Tibial artery (tissue), 4 donors: Measurements from ENCODE around the gene NFATC3.

Experiments
- DNase-seq, 2 donors: peaks; one replicate each; pipeline ENCODE4 v3.0.0-alpha.2; 2019
- H3K27ac ChIP-seq, 2 donors: fragments of 200-600 bp; sonication (generic) in 1 of 2; 1 replicate in 1 of 2; 2 replicates in 1 of 2; pipeline ENCODE4 v1.5.1; 2018 to 2019; ENCODE audit warnings: mild to moderate bottlenecking in 1 of 2
- H3K27me3 ChIP-seq, 2 donors: fragments of 200-600 bp; sonication (generic) in 1 of 2; one replicate each; pipeline versions ENCODE4 v1.5.1 to v1.6.0; 2016 to 2019
- H3K36me3 ChIP-seq, 3 donors: fragments of 200-600 bp; sonication (generic) in 2 of 3; one replicate each; pipeline ENCODE4 v1.5.1; 2016 to 2019; ENCODE audit warnings: mild to moderate bottlenecking in 2 of 3
- H3K4me1 ChIP-seq, 4 donors: fragments of 200-600 bp; sonication (generic) in 2 of 4; 1 replicate in 3 of 4; 2 replicates in 1 of 4; pipeline ENCODE4 v1.5.1; 2016 to 2019
- H3K4me3 ChIP-seq, 2 donors: fragments of 200-600 bp; sonication (generic) in 1 of 2; 1 replicate in 1 of 2; 2 replicates in 1 of 2; pipeline ENCODE4 v1.5.1; 2018 to 2019; ENCODE audit warnings: mild to moderate bottlenecking in 2 of 2
- H3K9me3 ChIP-seq, 3 donors: fragments of 200-600 bp; sonication (generic) in 1 of 3; one replicate each; pipeline ENCODE4 v1.5.1; 2016 to 2019
- intact Hi-C: fragments of 100-400 bp; cut with DNase I; formaldehyde crosslinking; loops from one replicate; pipeline ENCODE4 v1.15.0; 2023; ENCODE audit warnings: low total_unique reads
- TF ChIP-seq, protein P1 (sequence below), 2 experiments: fragments of 200-600 bp in 1 of 2; fragments of 450-650 bp in 1 of 2; IDR thresholded peaks; one replicate each; pipeline ENCODE4 v1.5.1; 2017 to 2019; ENCODE audit warnings: antibody characterized with exemption in 2 of 2, mild to moderate bottlenecking in 1 of 2, moderate library complexity in 1 of 2

NFATC3 gene

DNA sequence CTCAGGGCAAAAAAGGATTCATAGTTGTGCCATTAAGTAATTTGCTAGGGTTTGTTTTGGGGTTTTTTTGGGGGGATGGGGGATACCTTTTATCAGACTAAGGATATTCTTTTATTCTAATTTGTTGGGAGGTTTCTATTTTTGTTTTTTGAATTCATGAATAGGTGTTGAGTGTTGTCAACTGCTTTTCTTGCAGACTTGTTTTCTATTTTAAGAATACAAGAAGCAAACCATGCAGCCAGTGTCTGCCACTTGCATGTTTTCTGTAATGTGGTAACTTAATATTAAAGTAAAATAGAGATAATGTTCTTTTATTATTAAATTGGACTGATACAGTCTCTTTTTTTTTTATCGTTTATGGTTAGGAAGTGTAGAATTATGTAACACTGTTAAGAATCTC, 49.5 kb downstream of the NFATC3 start:
- TF ChIP-seq, protein P1, sequence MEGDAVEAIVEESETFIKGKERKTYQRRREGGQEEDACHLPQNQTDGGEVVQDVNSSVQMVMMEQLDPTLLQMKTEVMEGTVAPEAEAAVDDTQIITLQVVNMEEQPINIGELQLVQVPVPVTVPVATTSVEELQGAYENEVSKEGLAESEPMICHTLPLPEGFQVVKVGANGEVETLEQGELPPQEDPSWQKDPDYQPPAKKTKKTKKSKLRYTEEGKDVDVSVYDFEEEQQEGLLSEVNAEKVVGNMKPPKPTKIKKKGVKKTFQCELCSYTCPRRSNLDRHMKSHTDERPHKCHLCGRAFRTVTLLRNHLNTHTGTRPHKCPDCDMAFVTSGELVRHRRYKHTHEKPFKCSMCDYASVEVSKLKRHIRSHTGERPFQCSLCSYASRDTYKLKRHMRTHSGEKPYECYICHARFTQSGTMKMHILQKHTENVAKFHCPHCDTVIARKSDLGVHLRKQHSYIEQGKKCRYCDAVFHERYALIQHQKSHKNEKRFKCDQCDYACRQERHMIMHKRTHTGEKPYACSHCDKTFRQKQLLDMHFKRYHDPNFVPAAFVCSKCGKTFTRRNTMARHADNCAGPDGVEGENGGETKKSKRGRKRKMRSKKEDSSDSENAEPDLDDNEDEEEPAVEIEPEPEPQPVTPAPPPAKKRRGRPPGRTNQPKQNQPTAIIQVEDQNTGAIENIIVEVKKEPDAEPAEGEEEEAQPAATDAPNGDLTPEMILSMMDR (IDR thresholded peaks at IDR 0.05): no peak
- Histone ChIP-seq H3K9me3 (no peaks in the 10 kb centered on the region), H3K27me3 (no peaks in the 10 kb centered on the region), H3K36me3 (peaks cover 0 to 8% (median 3%) of the 10 kb centered on the region in 3 donors), H3K27ac (no peak overlapping the region), H3K4me3 (no peak overlapping the region), H3K4me1 (peaks cover 0 to 13% (median 3%) of the 10 kb centered on the region in 4 donors)
- intact Hi-C loops: loop anchor here (5.0 kb wide), 1 partner anchor 803 kb away; no protein-coding TSS in a partner anchor
- no peak for DNase-seq

DNA sequence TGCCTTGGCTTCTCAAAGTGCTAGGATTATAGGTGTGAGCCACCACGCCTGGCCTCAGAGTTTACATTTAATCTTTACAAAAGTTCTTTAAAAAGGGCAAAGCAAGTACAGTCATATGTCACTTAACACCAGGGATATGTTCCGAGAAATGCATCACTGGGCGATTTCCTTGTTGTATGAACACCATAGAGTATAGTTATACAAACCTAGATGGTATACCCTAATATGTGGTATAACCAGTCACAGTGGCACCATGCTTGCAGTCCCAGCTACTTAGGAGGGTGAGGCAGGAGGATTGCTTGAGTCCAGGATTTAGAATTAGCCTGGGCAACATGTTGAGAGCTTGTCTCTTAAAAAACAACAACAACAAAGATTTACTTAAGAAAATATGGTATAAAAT, 51.3 kb downstream of the NFATC3 start:
- DNase-seq: no peak
- Histone ChIP-seq H3K27me3 (no peaks in the 10 kb centered on the region), H3K9me3 (no peaks in the 10 kb centered on the region), H3K36me3 (peaks cover 0 to 8% (median 3%) of the 10 kb centered on the region in 3 donors), H3K4me1 (peaks cover 0 to 13% (median 3%) of the 10 kb centered on the region in 4 donors), H3K27ac (no peak overlapping the region), H3K4me3 (no peak overlapping the region)
- intact Hi-C loops: no loop called here
- TF ChIP-seq, protein P1 (IDR thresholded peaks at IDR 0.05): no peak

DNA sequence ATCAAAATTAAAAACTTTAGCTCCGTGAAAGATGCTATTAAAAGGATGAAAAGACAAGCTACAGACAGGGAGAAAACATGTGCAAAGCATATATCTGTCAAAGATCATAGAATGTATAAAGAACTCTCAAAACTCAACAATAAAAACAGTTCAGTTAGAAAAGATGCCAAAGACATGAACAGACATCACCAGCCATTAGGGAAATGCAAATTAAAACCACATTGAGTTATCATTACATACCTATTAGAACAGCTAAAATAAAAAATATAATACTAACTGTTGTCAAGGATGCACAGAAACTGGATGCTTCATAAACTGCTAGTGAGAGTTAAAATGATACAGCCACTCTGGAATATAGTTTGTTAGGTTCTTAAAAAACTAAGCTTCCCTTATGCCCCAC, 58.8 kb downstream of the NFATC3 start:
- intact Hi-C loops: no loop called here
- no peak for DNase-seq

DNA sequence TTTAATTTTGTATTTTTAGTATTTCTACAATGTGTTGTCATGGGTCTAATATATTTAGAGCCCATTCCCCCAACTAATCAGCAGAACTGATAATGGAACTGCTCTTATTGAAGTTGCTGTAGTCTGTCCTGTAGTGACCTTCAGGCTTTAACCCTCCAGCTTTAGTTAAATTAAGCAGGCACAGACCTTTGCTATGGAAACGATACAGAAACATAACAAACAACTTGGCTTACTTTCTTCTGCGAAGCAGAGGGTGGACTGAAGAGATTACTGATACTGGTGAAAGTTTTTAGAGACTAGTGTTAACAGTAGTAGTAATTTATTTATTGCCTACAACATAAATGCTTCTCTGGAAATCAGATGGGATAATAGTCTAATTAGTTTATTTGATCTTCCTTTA, 61.4 kb downstream of the NFATC3 start:
- Histone ChIP-seq H3K36me3 (peaks cover 0 to 9% (median 7%) of the 10 kb centered on the region in 3 donors), H3K4me1 (peaks cover 0 to 14% (median 5%) of the 10 kb centered on the region in 4 donors), H3K4me3 (no peak overlapping the region), H3K27me3 (no peaks in the 10 kb centered on the region), H3K27ac (no peak overlapping the region), H3K9me3 (no peaks in the 10 kb centered on the region)
- TF ChIP-seq, protein P1 (IDR thresholded peaks at IDR 0.05): no peak
- intact Hi-C loops: no loop called here
- DNase-seq: no peak

More for the DNA sequence above, 58.8 kb downstream of the NFATC3 start:
- H3K27ac ChIP-seq: no peak overlapping the region
- no peak overlapping the region for H3K4me3 ChIP-seq
- TF ChIP-seq, protein P1 (IDR thresholded peaks at IDR 0.05): no peak
- H3K36me3 ChIP-seq: peaks cover 0 to 9% (median 7%) of the 10 kb centered on the region in 3 donors
- peaks cover 0 to 14% (median 5%) of the 10 kb centered on the region in 4 donors for H3K4me1 ChIP-seq
- no peaks in the 10 kb centered on the region for H3K27me3 ChIP-seq
- H3K9me3 ChIP-seq: no peaks in the 10 kb centered on the region

DNA sequence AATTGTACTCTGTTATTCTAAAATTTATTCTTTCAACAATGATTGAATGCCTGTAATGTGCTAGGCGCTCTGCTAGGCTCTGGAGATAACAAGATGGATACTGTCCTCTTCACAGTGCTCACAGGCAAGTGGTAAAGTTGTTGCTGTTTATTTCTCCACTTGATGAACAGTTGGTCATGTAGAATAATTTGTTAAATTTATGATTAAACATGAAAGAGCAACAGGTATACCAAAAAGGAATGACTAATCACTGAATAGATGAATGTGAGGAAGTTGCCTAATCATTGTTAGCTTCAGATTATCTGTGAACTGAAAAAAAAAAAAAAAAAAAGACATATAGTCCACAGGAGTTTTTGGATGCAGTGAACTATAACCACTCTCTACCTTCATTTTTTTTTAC, 62.3 kb downstream of the NFATC3 start:
- Histone ChIP-seq H3K36me3 (peaks cover 0 to 9% (median 7%) of the 10 kb centered on the region in 3 donors), H3K4me1 (peaks cover 0 to 14% (median 5%) of the 10 kb centered on the region in 4 donors), H3K9me3 (no peaks in the 10 kb centered on the region), H3K27me3 (no peaks in the 10 kb centered on the region), H3K27ac (no peak overlapping the region), H3K4me3 (no peak overlapping the region)
- intact Hi-C loops: no loop called here
- DNase-seq: no peak
- TF ChIP-seq, protein P1 (IDR thresholded peaks at IDR 0.05): no peak

DNA sequence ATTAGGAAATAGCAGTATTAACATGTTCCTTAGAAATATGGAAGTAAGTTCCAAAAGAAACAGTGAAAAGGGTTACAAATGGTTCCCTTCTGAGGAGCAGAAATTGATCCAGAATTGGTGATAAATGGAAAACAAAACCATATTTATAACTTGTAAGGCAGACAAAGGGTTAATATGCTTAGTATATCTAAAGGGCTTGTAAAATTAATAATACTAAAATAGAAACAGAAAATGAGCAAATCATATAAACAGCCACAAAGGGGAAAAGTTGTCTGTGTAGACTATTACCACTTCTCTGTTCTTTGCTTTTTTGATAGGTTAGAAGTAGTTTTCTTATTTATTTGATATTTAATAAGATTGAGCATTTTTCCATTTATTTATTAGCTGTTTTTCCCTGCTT, 64.4 kb downstream of the NFATC3 start:
- peaks cover 0 to 14% (median 5%) of the 10 kb centered on the region in 4 donors for H3K4me1 ChIP-seq
- no peak for DNase-seq
- intact Hi-C loops: no loop called here
- H3K36me3 ChIP-seq: peaks cover 0 to 8% (median 5%) of the 10 kb centered on the region in 3 donors
- no peaks in the 10 kb centered on the region for H3K9me3 ChIP-seq
- H3K4me3 ChIP-seq: no peak overlapping the region
- TF ChIP-seq, protein P1 (IDR thresholded peaks at IDR 0.05): no peak
- H3K27ac ChIP-seq: no peak overlapping the region
- H3K27me3 ChIP-seq: no peaks in the 10 kb centered on the region
